K562 (cell line): Measurements from ENCODE around the gene SLC35F2.

Experiments used
- HCFC1 ChIP-seq: IDR thresholded peaks from 2 replicates; pipeline ENCODE4 v1.6.1; 2012; ENCODE audit warnings: low read depth, low read length, improper control_type of control experiment
- MXI1 ChIP-seq: IDR thresholded peaks from 2 replicates; pipeline ENCODE4 v1.6.1; 2011; ENCODE audit warnings: low read depth, mild to moderate bottlenecking, improper control_type of control experiment, low read length

GRCh38 chr11:107882095-107882820, 23.7 kb upstream of the SLC35F2 start:
- no peak for TF ChIP-seq HCFC1
- TF ChIP-seq MXI1: no peak
